ENCODE results near the gene PSMB7.

Gene PSMB7

GRCh38 chr9:124381170-124381945, 33.9 kb downstream of the PSMB7 start:
- DNase-seq (ENCODE audit: low read depth), result no peak

DNA sequence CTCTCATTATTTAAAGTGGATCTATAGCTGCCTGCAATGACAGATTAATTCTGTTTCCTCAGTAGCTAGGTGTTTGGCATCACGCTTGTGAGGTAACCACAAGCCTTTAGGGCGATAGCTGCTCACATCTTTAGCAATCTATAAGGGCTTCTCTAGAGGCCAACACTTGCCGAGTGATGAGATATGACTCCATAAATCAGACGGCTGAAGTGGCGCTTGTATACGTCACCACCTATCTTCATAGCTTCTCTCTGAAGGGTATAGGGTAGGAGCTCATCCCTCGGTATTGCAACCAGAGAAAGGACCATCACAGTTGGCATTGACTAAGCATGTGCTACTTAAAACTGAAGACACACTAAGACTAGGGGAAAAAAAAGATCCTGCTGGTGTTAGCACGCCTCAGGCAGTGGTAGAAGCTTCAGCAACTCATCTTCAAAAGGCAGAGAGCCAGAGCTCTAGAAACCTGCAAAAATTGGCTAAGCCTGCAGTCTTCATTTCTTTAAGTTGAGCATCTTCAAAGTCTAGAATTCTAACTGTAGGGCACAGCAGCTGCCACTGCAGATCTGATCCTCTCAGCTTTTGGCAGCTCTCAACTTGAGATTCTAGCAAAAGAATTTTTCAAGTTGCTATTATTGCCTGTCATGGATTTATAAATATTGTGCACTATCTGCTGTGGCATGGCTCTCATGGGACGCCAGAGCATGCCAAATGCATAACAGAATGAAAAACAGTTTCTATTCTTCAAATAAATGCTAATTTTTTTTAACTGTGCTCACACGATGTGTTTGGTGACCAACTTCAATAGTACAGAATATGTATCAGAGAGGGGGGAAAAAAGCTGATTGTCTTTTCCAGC, 37.5 kb downstream of the PSMB7 start:
- DNase-seq (ENCODE audit: low read depth), result no peak

GRCh38 chr9:124376329-124376728, 38.9 kb downstream of the PSMB7 start:
- no peak for DNase-seq (ENCODE audit: low read depth)

DNA sequence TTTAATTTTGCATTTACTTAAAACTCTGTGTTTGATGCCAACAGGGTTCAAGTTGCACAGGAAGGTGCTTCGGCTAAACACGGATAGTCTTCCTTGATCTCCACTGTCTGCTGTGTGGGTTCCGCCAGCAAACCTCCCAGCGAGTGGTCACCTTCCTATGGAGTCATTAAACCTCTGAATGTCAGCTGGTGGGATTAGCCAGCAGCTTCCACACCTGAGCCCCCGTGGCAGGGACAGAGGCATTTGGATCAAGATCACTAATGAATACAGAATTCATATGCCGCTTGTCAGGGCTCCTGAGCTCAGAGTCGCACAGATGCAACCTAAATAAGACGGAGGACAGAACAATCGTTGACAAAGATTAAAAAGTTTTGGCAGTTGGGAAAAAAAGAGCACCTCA, 39.5 kb downstream of the PSMB7 start:
- no peak for DNase-seq (ENCODE audit: low read depth)

DNA sequence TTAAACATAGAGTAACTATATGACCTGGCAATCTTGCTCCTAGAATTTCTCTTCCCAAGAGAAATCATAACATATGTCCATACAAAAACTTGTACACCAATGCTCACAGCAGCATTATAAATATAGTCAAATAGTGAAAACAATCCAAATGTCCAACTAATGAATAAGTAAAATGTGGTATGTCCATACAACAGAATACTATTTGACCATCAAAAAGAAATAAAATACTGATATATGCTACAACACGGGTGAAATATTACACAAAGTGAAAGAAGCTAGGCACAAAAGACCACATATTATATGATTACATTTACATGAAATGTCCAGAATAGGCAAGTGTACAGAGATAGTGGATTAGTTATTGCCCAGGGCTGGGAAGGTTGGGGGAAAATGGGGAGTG, 41.4 kb downstream of the PSMB7 start:
- no peak for DNase-seq (ENCODE audit: low read depth)

- DNase-seq (ENCODE audit: low read depth), result no peak
These were observed 41.9 kb downstream of the PSMB7 start for GRCh38 chr9:124373386-124373785.

DNA sequence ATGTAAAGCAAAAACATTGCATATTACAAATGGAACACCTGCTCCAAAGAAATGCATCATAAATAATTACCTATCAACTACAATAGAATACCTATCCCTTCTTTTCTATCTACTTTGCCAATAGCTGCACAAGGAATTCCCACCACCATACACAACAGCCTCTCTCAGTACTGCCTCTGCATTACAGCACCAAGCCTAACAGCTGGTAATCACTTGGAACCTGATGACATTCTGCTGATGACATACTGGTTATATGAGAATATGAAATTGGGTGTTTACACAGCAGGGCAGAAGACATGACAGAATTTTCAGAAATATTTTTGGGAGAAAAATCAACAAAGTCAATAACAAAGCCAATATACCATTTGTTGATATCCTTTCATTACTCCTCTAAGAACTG, 43.2 kb downstream of the PSMB7 start:
- no peak for DNase-seq (ENCODE audit: low read depth)

DNA sequence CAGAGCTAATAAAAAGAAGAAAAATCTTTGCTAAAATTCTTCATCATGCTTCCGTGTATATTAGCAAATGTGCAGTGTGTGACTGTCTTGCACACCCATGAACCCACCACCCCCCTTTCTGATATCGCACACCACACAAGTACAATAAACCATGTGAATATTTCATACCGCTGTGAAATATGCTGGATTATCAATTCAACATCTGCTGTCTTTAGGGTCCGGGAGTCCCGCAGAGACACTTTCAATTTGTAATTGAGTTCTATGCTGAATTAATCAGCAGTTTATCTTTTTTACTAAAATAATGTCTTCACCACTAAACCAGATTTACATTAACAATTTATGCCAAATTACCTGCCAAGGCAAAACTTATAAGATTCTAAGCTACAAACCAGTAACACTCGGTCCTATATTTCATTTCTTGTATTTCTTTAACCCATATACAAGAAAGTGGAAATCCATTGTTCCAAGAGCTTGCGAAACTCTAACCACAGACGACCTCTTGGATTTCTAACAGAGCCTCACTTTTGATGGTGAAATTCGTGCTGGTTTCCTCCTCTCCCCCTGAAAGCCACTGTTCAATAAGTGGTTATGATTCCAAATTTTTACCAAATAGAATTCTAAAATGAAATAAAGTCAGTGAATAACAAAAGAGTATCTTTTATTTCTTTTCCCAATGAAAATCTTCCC, 44.2 kb downstream of the PSMB7 start:
- no peak for DNase-seq (ENCODE audit: low read depth)

DNA sequence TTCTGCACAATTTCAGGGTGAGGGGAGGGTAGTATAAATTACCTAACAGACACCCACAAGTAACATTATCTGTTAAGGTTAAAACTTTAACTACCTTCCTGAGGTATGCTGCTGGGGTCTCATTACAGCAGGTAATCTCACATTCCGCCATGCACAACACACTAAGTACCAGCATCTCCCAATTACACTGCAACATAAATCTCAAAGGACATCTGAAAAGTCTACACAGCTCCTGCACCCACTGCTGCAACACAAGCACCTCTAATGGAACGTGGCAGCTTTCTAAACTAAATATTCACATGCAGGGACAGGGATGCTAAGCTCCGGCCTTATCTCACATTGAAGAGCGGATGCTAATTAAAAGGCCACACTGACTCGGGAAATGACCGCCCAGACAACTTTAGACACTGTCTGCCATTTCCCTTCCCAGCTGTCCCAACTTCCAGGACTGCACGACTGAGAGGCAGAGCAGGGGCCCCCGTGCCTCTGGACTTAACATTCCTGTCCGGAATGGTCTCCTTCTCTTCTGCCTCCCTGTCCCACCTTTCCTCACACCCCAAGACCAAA, 45.9 kb downstream of the PSMB7 start:
- no peak for DNase-seq (ENCODE audit: low read depth)

DNA sequence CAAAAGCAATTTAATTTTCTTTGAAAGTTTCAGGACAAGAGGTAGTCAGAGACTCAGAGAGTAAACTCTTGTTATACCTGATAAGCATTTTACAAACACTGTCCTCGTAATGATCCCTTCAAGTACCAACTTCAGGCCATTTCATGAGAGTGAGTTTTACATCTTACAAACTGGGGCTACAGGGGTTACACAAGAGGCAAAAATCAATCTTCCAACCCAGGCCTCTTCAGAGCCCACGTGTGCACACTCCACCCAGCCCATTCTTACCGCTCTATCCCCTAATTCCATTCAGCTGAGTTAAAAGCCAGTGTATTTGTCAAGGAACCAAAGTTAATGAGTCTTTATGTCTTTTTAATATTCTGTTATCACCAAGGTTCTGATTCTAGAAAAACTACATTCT, 46.5 kb downstream of the PSMB7 start:
- DNase-seq (ENCODE audit: low read depth), result no peak

- DNase-seq (ENCODE audit: low read depth), result no peak
These were observed 48.6 kb downstream of the PSMB7 start for GRCh38 chr9:124366476-124367220.

- DNase-seq (ENCODE audit: low read depth), result no peak
These were observed 50.2 kb downstream of the PSMB7 start for GRCh38 chr9:124365036-124365435.

- DNase-seq (ENCODE audit: low read depth), result no peak
These were observed 51.1 kb downstream of the PSMB7 start for GRCh38 chr9:124364141-124364540.

- DNase-seq (ENCODE audit: low read depth), result no peak
These were observed 51.7 kb downstream of the PSMB7 start for GRCh38 chr9:124363326-124364096.

- DNase-seq (ENCODE audit: low read depth), result no peak
These were observed 54.1 kb downstream of the PSMB7 start for GRCh38 chr9:124361128-124361527.

- no peak for DNase-seq (ENCODE audit: low read depth)
These were observed 55.2 kb downstream of the PSMB7 start for GRCh38 chr9:124359855-124360678.

- DNase-seq (ENCODE audit: low read depth), result no peak
These were observed 55.8 kb downstream of the PSMB7 start for GRCh38 chr9:124359426-124359825.

- no peak for DNase-seq (ENCODE audit: low read depth)
These were observed 56.6 kb downstream of the PSMB7 start for GRCh38 chr9:124358631-124359030.

DNA sequence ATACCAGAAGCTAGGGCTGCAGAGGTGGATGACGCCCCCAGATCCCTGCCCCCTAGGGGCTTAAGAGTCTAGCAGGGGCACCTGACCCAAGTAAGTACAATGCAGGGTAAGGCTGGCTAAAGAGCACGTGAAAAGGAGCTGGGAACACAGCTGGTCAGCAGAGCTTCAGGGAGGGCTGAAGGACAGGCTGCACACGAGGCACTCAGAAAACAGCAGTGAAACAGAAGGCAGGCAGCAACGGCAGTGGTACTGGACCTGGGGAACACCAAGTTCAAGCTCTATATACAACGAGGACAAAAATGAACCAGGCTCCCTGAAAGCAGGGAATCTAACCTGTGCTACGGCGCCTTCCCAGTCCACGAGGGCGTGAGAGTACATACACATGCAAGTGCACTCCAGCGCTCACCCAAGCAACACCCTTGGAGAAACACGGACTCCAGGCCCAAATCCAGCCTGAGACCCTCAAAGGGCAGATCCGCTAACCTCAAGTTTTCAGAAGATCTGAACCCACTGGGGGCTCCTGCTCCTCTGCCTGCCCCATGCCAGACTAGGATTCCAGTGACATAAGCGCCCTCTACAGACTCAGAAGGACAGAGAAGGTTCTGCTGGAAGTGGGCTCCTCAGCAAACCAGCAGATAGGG, 57.4 kb downstream of the PSMB7 start:
- DNase-seq (ENCODE audit: low read depth), result no peak

Measured in activated gamma-delta T cell treated with anti-CD3 and anti-CD28 coated beads, Interleukin-2, amount 50 U/mL, for 16 hours (primary cell).